ENCODE results near the gene KIAA0513. TPM values are rescaled to one million over a fixed set of nuclear protein-coding genes. Genes with fewer than 3 reads are reported as not detected.

Gene KIAA0513
- total and polyA plus RNA-seq, 2 donors (not counting 1 experiment from before 2014, with no cell fraction given): 1.1 to 2.1 TPM

- Histone ChIP-seq H3K9me3 (ENCODE audit: control extremely low read depth in 1 of 3, control insufficient read depth in 2 of 3, insufficient read depth in 1 of 3, low read length in 2 of 3) (no peaks in the 10 kb centered on the region), H3K4me3 (ENCODE audit: control extremely low read depth in 1 of 5, extremely low read depth in 1 of 5, insufficient read depth in 1 of 5, low read depth in 2 of 5, low read length in 4 of 5) (no peak overlapping the region), H3K27ac (ENCODE audit: low read length in 2 of 2) (no peak overlapping the region), H3K27me3 (replicated peaks in 1 of 4; ENCODE audit: control extremely low read depth in 1 of 4, control insufficient read depth in 3 of 4, insufficient read depth in 4 of 4, low read length in 3 of 4) (no peaks in the 10 kb centered on the region), H3K36me3 (replicated peaks in 1 of 2; ENCODE audit: control extremely low read depth in 1 of 2, control insufficient read depth in 1 of 2, extremely low read depth in 1 of 2, insufficient read depth in 2 of 2, low read length in 1 of 2) (peaks cover 0 to 51% of the 10 kb centered on the region in 2 experiments), H3K4me1 (ENCODE audit: control insufficient read depth in 2 of 2, insufficient read depth in 2 of 2, low read length in 2 of 2) (no peaks in the 10 kb centered on the region), H3K79me2 (ENCODE audit: control insufficient read depth, insufficient read depth, low read length) (peaks cover 13% of the 10 kb centered on the region), H4K20me1 (ENCODE audit: control insufficient read depth, insufficient read depth, low read length, poor library complexity, severe bottlenecking) (peaks cover 12% of the 10 kb centered on the region), H2AFZ (ENCODE audit: insufficient read depth, low read depth, low read length, poor library complexity, severe bottlenecking) (no peak overlapping the region), H3K9ac (ENCODE audit: low read length) (no peak overlapping the region), H3K4me2 (replicated peaks; ENCODE audit: low read depth, low read length, poor library complexity, severe bottlenecking) (no peak overlapping the region)
- H3K9me3 Mint-ChIP-seq (ENCODE audit: insufficient read depth): no peaks in the 10 kb centered on the region
- no peak overlapping the region for H3K27ac Mint-ChIP-seq
- ATAC-seq (ENCODE audit: low read depth) (no peak), DNase-seq (no peak)
- TF ChIP-seq CTCF (IDR thresholded peaks at IDR 0.05) (no peak), EZH2 (IDR thresholded peaks at IDR 0.05; ENCODE audit: borderline replicate concordance, insufficient read depth, low read depth, low read length, poor library complexity, severe bottlenecking) (no peak)
- no peaks in the 10 kb centered on the region for H3K27me3 Mint-ChIP-seq
- WGBS (ENCODE audit: insufficient coverage): 100% methylated on average over 1 of the region's 1 CpG
- CTCF ChIA-PET: no interaction called here
- intact Hi-C loops (cut with micrococcal nuclease): no loop called here
- H3K4me1 Mint-ChIP-seq: no peaks in the 10 kb centered on the region
- no peak overlapping the region for H3K4me3 Mint-ChIP-seq
- POLR2A ChIA-PET: no interaction called here
Observed at GRCh38 chr16:84986879-84987278, 40.7 kb upstream of the KIAA0513 start.

DNA sequence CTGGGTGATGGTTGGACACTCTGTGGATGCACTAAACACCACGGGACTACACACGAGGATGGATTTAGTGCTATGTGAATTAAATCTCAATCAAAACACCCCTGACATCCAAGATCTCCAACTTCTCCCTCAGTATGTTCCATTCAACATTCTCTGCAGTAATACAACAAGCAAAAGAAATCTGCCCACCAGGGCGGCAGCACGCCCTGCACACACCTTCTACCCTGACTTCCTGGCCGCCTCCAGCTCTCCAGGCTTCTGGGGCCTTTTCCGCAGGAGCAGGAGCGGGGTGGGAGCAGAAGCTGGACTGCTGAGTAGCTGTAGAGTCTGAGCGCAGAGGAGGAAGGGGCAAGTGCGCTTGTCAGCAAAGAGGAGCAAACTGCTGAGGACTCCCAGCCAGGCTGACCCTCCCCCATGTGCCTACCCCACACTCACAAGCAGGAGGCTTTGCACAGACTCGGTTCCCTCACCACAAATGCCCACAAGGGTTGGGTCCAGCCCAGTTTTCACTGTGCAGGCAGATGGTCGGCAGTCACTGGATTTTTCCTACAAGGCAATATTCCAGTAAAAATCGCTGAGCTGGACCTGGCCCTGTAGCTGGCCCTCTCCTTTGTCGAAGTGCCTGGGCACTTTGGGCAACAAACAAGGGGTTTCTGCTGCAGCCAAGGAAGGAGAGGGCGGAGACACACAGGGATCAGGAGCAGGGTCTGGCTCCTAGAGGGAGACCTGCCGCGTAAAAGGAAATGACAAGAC lies 39.1 kb upstream of the KIAA0513 start:
- Mint-ChIP-seq H3K4me1 (no peaks in the 10 kb centered on the region), H3K27me3 (no peaks in the 10 kb centered on the region), H3K4me3 (no peak overlapping the region), H3K27ac (no peak overlapping the region), H3K9me3 (ENCODE audit: insufficient read depth) (no peaks in the 10 kb centered on the region)
- Histone ChIP-seq H3K79me2 (ENCODE audit: control insufficient read depth, insufficient read depth, low read length) (peaks cover 25% of the 10 kb centered on the region), H3K27me3 (replicated peaks in 1 of 4; ENCODE audit: control extremely low read depth in 1 of 4, control insufficient read depth in 3 of 4, insufficient read depth in 4 of 4, low read length in 3 of 4) (no peaks in the 10 kb centered on the region), H3K9ac (ENCODE audit: low read length) (no peak overlapping the region), H3K4me2 (replicated peaks; ENCODE audit: low read depth, low read length, poor library complexity, severe bottlenecking) (no peak overlapping the region), H3K27ac (ENCODE audit: low read length in 2 of 2) (no peak overlapping the region), H3K4me3 (ENCODE audit: control extremely low read depth in 1 of 5, extremely low read depth in 1 of 5, insufficient read depth in 1 of 5, low read depth in 2 of 5, low read length in 4 of 5) (no peak overlapping the region), H3K36me3 (replicated peaks in 1 of 2; ENCODE audit: control extremely low read depth in 1 of 2, control insufficient read depth in 1 of 2, extremely low read depth in 1 of 2, insufficient read depth in 2 of 2, low read length in 1 of 2) (peaks cover 0 to 60% of the 10 kb centered on the region in 2 experiments), H3K9me3 (ENCODE audit: control extremely low read depth in 1 of 3, control insufficient read depth in 2 of 3, insufficient read depth in 1 of 3, low read length in 2 of 3) (no peaks in the 10 kb centered on the region), H4K20me1 (ENCODE audit: control insufficient read depth, insufficient read depth, low read length, poor library complexity, severe bottlenecking) (peaks cover 8% of the 10 kb centered on the region), H2AFZ (ENCODE audit: insufficient read depth, low read depth, low read length, poor library complexity, severe bottlenecking) (no peak overlapping the region), H3K4me1 (ENCODE audit: control insufficient read depth in 2 of 2, insufficient read depth in 2 of 2, low read length in 2 of 2) (no peaks in the 10 kb centered on the region)
- ATAC-seq (ENCODE audit: low read depth) (no peak), DNase-seq (no peak)
- ChIA-PET CTCF (interaction anchor here (0.6 kb wide), 1 partner anchor 234 kb away, joined by 3 read pairs; no protein-coding TSS in a partner anchor), POLR2A (no interaction called here)
- intact Hi-C loops (cut with micrococcal nuclease): no loop called here
- TF ChIP-seq EZH2 (IDR thresholded peaks at IDR 0.05; ENCODE audit: borderline replicate concordance, insufficient read depth, low read depth, low read length, poor library complexity, severe bottlenecking) (no peak), CTCF (IDR thresholded peaks at IDR 0.05) (no peak)
- 96% methylated on average over 9 of the region's 16 CpGs for WGBS (ENCODE audit: insufficient coverage)
